Measurements from ENCODE around the gene PABPC3.
A peak's percentile ranks its signal among the peaks of the same experiment; 100 is the strongest.

PABPC3 gene

GRCh38 chr13:25095851-25096453 is at the start of gene PABPC3:
Gene PABPC3 (plus strand): TSS chr13:25096136. CDS start chr13:25096199, 63 bp downstream.
- no peak for DNase-seq

- DNase-seq: no peak
Observed at GRCh38 chr13:25046274-25046984, 49.5 kb upstream of the PABPC3 start.

DNA sequence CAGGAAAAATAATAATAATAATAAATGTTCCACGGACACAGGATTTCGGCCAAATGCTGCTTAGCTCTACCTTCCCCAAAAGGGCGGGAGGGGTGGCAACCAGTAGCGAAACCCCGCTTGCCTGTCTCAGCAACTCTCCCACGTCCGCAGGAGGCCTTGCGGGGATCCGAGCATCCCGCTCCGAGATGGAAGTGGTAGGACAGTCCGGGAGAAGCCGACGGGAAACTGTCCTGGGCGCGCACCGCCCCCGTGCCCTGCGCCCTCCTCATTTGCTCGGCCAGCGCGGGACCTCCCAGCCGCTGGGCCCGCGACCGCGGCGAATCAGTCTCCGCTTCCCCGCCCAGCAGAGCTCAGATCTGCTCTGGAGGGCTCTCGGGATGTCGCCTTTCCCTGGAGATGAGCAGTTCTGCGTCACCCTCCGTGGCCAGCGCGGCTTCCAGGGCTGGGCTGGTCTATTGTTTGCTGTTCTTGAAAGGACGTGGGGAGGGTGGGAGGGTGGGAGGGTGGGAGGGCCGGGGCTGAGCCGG is 48.9 kb upstream of the PABPC3 start:
- no peak for DNase-seq

GRCh38 chr13:25051065-25051464 is 44.9 kb upstream of the PABPC3 start:
- no peak for DNase-seq

GRCh38 chr13:25059166-25059565 is 36.8 kb upstream of the PABPC3 start:
- no peak for DNase-seq

DNA sequence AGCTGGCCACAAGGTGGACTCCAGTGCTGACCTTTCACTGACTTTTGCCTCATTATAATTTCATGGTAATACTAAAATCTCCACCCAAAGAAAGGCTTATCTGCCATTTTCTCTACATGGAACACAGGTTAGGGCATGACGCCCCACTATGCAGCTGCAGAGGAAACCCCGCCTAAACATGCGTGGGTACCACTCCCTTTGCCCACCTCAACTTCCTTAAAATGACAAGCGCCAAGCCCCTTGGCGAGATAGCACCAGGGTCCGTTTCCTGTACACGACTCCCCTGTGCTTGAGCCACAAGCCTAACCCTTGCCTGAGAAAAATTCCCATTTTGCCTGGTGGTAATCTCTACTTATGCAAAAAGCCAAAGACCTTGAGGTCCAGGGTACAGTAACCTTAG is 36.0 kb upstream of the PABPC3 start:
- DNase-seq: no peak

DNA sequence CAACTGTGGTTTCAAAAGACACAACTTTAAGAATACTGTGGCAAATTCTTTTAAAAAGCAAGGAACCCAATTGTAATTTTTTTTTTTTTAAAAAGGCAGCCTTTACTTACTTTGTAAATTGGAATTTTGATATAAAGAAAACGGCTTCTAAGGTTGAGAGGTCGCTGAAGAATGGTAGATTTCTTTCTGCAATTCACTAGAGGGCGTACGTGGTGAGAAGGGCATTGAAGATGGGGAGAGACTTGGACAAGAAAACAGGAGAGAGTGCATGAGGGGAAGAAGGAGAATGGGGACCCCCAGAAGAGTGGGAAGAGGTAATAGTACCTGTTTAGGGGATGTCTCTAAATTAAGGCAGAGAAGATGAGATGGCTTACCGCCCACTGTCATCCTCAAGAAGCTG is 33.5 kb upstream of the PABPC3 start:
- no peak for DNase-seq

DNA sequence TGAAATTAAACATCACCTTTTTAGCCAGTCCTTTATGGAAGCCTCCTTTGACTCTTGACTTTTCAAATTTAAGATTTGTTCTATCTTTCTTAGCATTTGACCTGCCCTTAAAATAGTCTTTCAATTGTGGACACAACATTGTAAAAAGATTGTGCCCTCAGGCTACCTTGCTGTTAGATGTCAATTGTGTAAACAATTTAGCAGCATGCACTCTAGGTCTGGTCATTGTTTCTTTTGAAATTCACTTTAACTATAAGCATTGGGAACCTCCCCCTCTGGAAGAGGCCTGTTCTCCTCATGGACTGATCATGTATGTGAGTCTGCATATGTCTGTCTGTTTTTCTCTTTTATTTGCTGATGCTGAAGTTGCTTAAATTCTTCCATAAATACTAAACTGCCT is 31.5 kb upstream of the PABPC3 start:
- no peak for DNase-seq

- DNase-seq: no peak
Observed at GRCh38 chr13:25065974-25066770, 29.8 kb upstream of the PABPC3 start.

GRCh38 chr13:25067064-25067463 is 28.9 kb upstream of the PABPC3 start:
- no peak for DNase-seq

GRCh38 chr13:25068810-25069209 is 27.1 kb upstream of the PABPC3 start:
- no peak for DNase-seq

- no peak for DNase-seq
Observed at GRCh38 chr13:25069236-25069635, 26.7 kb upstream of the PABPC3 start.

DNA sequence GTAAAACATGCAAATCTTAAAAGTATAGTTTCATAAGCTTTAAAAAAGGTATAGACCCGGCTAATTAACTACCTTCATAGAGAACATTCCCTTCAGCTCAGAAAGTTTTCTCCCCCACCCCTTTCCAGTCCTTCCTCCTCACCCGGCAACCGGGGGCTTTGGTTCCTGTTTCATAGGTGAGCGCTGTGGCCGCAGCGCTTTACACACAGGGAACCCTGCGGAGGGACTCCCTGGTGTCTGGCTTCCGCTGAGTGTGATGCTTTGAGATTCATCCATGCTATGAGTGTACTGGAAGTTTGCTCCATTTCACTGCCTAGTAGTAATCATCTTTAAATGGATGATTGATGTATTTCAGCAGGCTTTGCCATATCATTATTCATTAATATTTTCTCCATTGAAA is 26.0 kb upstream of the PABPC3 start:
- no peak for DNase-seq

GRCh38 chr13:25080773-25081172 is 15.2 kb upstream of the PABPC3 start:
- DNase-seq: no peak

GRCh38 chr13:25084096-25084495 is 11.8 kb upstream of the PABPC3 start:
- DNase-seq: no peak

DNA sequence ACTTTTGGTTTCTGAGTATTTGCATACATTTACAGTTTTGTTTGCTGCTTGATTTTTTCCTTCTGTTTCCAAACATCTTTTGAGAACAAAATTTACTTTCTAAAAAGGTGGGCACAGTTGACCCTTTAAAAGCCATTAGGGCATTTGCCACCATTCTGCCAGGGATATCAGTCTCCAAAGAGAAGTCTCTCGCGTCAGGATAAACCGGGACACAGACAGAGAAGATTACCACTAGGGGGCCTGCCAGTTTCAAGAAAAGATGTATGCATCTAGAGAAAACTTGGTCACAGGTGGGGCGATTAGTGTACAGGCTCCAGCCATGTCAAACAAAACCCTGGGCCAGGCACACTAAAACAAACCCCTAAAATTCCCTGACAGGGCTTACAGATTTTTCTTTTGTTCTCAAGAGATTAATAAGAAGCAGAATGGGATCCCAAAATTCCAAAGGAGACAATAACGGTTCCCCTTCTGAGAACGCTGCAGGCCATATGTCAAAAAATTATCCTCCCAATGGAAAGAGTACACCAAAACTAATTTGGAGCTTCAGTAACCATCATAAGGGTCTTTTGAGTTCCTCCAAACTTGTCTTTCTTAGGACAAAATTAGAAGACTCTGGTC is 10.7 kb upstream of the PABPC3 start:
- DNase-seq: peak; percentile 3

DNA sequence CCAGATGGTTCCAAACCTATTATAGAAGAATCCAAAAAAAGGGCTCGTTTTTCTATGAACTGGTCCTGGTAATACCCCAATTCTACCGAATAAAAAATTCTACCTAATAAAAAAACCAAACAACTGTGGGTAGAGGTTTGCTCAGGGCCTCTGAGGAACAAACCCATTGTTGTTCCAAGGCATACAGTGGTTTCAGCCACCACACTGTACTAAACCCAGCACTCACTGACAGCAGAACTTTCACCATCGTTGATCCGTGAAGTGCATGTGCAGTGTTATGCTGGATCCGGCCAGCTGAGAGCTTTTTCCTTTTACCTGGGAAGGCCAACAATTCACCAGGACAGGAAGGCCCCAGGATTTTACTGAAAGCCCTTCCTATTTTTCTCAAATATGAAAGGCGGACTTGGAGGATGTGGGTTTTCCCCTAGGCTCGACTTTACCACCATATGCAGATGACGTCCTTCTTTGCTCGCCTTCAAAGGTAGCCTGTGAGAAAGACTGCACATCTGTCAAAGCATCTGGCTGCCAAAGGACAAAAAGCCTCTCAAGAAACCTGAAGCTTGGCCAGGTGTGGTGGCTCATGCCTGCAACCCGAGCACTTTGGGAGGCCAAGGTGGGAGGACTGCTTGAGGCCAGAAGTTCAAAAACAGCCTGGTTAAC is 7.2 kb upstream of the PABPC3 start:
- no peak for DNase-seq

GRCh38 chr13:25097426-25097825 is 1.5 kb downstream of the PABPC3 start:
- no peak for DNase-seq

DNA sequence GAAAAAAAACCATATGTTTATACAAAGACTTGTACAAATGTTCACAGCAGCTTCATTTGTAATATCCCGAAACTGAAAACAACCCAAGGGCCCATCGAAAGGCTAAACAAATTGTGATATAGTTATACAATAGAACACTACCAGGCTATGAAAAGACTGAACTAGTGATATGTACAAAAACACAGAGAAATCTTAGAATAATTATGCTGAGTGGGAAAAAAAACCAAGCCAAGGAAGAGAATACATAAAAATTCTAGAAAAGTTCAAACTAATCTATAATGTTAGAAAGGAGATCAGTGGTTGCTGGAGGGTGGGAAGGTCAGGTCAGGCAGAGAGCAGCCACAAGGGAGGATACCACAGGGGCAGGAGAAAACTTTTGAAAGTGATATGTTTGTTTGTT is 7.8 kb downstream of the PABPC3 start:
- no peak for DNase-seq

GRCh38 chr13:25109341-25109740 is 13.4 kb downstream of the PABPC3 start:
- no peak for DNase-seq

DNA sequence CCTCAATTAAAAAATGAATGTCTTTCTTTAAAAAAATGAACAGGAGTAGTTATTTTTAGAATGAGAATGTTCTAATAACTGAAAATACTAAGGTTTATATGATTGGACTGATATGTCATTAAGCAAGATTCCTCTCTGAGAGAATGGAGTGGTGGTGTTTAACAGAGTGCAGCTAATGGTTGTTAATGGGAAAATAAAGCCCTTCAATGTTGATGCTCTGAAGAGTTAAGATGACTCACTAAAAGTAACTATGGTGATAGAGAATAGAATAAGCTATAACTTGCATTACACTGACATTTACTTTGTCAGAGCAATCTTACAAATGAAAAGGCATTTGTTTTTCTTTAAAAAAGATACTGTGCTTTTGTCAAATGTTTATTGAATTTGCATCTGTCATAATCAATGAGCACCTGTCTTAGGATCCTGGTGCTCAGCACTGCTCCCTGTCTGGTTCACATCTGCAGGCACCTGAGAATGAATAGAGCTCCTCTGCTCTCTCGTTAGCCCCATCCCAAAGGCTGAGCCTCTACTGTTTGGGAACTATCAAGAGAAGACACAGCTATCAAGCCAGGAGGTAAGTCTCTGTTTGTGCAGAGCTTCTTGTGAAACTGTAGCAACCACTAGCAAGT is 15.1 kb downstream of the PABPC3 start:
- no peak for DNase-seq

DNA sequence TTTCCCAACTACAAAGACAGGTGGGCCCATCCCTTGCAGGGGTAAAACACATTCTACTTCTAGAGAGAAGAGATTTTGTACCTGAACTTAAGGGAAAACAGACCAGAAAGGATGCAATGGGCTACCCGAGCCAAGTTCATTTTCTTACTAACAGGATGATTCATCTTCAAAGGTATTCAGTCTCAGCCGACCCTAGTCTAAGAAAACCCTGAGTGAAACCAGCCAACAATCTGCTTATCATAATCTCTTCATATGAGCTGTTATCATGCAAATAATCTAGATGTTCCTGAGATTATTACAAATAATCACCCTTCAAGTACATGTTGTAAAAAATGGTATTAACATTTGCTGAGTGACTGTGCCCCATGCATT is 15.6 kb downstream of the PABPC3 start:
- no peak for DNase-seq

Measured in CD4-positive, alpha-beta T cell treated with Interleukin-12 subunit alpha and Interleukin-12 subunit beta, for 1 hour (primary cell).